T-cell (primary cell): ENCODE data around the gene GRHL1. TPM values are rescaled to one million over a fixed set of nuclear protein-coding genes. Genes with fewer than 3 reads are reported as not detected.

Source experiments
- ATAC-seq, 4 experiments: fragments of 200-7000 bp in 3 of 4; fragments of 150-1000 bp in 1 of 4; cut with Tn5 transposase; replicated peaks in 1 of 4; 1 replicate in 3 of 4; 2 replicates in 1 of 4; pipeline ENCODE4 v1.10.0; 2021; ENCODE audit warnings: moderate library complexity in 3 of 4, mild to moderate bottlenecking in 2 of 4, moderate number of reproducible peaks in 1 of 4
- CTCF ChIA-PET, 2 donors: fragments of 300-600 bp; sonication (Branson Sonifier 250); formaldehyde crosslinking; loops; one replicate each; lab custom pipeline; 2022; ENCODE audit warnings: antibody characterized with exemption in 2 of 2; lab: Charles Lee
- POLR2A ChIA-PET, 2 donors: fragments of 300-600 bp; sonication (Branson Sonifier 250); formaldehyde crosslinking; loops; one replicate each; lab custom pipeline; 2022; ENCODE audit warnings: antibody characterized with exemption in 2 of 2; lab: Charles Lee
- DNase-seq, 35 experiments: peaks; one replicate each; pipeline versions ENCODE4 v3.0.0 to v3.0.0-alpha.2; 2013 to 2023
- H3K27ac ChIP-seq: one replicate; pipeline ENCODE4 v1.5.1; 2013; ENCODE audit warnings: low read length
- H3K27me3 ChIP-seq, 2 experiments: replicated peaks in 1 of 2; 1 replicate in 1 of 2; 2 replicates in 1 of 2; pipeline versions ENCODE4 v1.6.1 to v1.7.0; 2013; ENCODE audit warnings: low read length in 1 of 2, mixed read lengths in 1 of 2; ENCODE audit not compliant: control insufficient read depth in 2 of 2, insufficient read depth in 2 of 2; ENCODE audit errors: extremely low read depth in 1 of 2
- H3K36me3 ChIP-seq, 2 donors: 1 replicate in 1 of 2; 2 replicates in 1 of 2; pipeline versions ENCODE4 v1.6.1 to v1.7.0; 2013; ENCODE audit warnings: low read length in 1 of 2; ENCODE audit not compliant: control insufficient read depth in 2 of 2, insufficient read depth in 1 of 2; ENCODE audit errors: extremely low read depth in 1 of 2
- H3K4me1 ChIP-seq, 2 experiments: 1 replicate in 1 of 2; 2 replicates in 1 of 2; pipeline versions ENCODE4 v1.6.1 to v1.7.0; 2013; ENCODE audit warnings: low read length in 2 of 2, mixed read lengths in 1 of 2; ENCODE audit not compliant: insufficient read depth in 2 of 2, control insufficient read depth in 1 of 2; ENCODE audit errors: extremely low read depth in 1 of 2
- H3K4me3 ChIP-seq, 2 donors: 1 replicate in 1 of 2; 2 replicates in 1 of 2; pipeline versions ENCODE4 v1.5.1 to v1.7.0; 2013; ENCODE audit warnings: mild to moderate bottlenecking in 2 of 2, low read length in 1 of 2, moderate library complexity in 1 of 2; ENCODE audit not compliant: control insufficient read depth in 1 of 2; ENCODE audit errors: extremely low read depth in 1 of 2
- H3K9me3 ChIP-seq: 2 replicates; pipeline ENCODE4 v1.7.0; 2013
- H3K27ac Mint-ChIP-seq, 2 donors: one replicate each; pipeline ENCODE4 v1.8.0; 2020 to 2021; ENCODE audit warnings: mild to moderate bottlenecking in 2 of 2, mixed read lengths in 2 of 2
- H3K27me3 Mint-ChIP-seq, 2 donors: one replicate each; pipeline ENCODE4 v1.8.0; 2021 to 2022; ENCODE audit warnings: mixed read lengths in 2 of 2
- H3K36me3 Mint-ChIP-seq: one replicate; pipeline ENCODE4 v1.8.0; 2021; ENCODE audit warnings: mixed read lengths
- H3K4me1 Mint-ChIP-seq, 3 donors: one replicate each; pipeline ENCODE4 v1.8.0; 2020 to 2022; ENCODE audit warnings: mixed read lengths in 3 of 3, mild to moderate bottlenecking in 1 of 3
- H3K4me3 Mint-ChIP-seq, 3 donors: one replicate each; pipeline ENCODE4 v1.8.0; 2020 to 2022; ENCODE audit warnings: mild to moderate bottlenecking in 3 of 3, mixed read lengths in 3 of 3, moderate library complexity in 3 of 3
- H3K9me3 Mint-ChIP-seq, 3 donors: one replicate each; pipeline ENCODE4 v1.8.0; 2020 to 2022; ENCODE audit warnings: mixed read lengths in 3 of 3
- WGBS: methylation state at CpG from one replicate; pipeline ENCODE4 v1.1.5; 2013; ENCODE audit warnings: missing lambda C conversion rate; ENCODE audit not compliant: insufficient coverage; 5-methylcytosine and 5-hydroxymethylcytosine counted together
- total RNA-seq, 35 experiments: library from RNA in 6 of 35; stranded (reverse) in 6 of 35; fragments of 120-200 nt in 1 of 35; gene quantifications; one replicate each; pipeline versions ENCODE4 v1.2.1 to v1.2.4 and lab custom pipeline; 2013 to 2026

GRHL1 gene
- total RNA-seq, 5 donors from 2014 or later (not counting 1 experiment from before 2014, with no cell fraction given) = 0.07 to 0.61 (median 0.43) TPM

DNA sequence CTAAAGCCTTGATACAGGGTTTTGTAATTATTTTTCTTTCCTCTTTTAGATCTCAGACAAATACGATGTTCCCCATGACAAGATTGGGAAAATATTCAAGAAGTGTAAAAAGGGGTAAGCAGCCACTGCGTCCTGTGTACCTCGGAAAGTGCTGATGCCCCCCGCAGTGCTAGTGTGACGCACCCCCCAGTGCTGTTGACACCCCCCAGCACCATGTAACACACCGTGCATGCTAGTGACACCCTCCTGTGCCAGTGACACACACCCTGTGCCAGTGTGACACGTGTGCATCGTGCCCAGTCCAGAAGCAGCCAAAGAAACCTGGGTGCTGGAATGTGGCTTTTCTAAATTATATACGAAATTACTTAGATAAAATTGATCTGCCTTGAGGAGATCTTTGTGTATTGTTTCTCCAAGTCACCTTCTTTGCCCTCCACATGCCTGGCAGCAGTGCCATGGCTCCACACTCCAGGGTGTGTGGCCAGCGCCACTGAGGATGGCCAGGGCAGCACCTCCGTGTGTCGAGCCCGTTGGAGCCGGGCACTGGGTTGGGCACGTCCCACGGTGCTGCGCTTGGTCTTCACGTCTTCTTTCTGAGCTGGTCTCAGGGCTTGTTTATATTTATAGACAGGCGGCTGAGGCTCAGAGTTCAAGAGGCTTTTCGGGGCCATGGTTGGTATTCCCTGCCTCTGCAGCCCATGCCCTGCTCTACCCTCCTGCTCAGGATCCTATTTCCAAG, 47.6 kb downstream of the GRHL1 start:
- Mint-ChIP-seq H3K27me3 (no peaks in the 10 kb centered on the region), H3K4me1 (no peaks in the 10 kb centered on the region), H3K9me3 (no peaks in the 10 kb centered on the region), H3K27ac (no peak overlapping the region), H3K36me3 (no peaks in the 10 kb centered on the region), H3K4me3 (no peak overlapping the region)
- ChIA-PET CTCF (no interaction called here), POLR2A (no interaction called here)
- no peaks in the 10 kb centered on the region for H3K4me1 ChIP-seq
- H3K27ac ChIP-seq = no peak overlapping the region
- peaks cover 0 to 4% of the 10 kb centered on the region in 2 experiments for H3K27me3 ChIP-seq
- no peak overlapping the region for H3K4me3 ChIP-seq
- H3K36me3 ChIP-seq = no peaks in the 10 kb centered on the region
- DNase-seq = no peak
- WGBS = 97% methylated on average over 15 of the region's 20 CpGs
- ATAC-seq = no peak
- H3K9me3 ChIP-seq = no peaks in the 10 kb centered on the region

- Histone ChIP-seq H3K36me3 (no peaks in the 10 kb centered on the region), H3K4me3 (no peak overlapping the region), H3K27ac (no peak overlapping the region), H3K4me1 (no peaks in the 10 kb centered on the region), H3K9me3 (no peaks in the 10 kb centered on the region), H3K27me3 (peaks cover 0 to under 1% of the 10 kb centered on the region in 2 experiments)
- ChIA-PET CTCF (no interaction called here), POLR2A (no interaction called here)
- Mint-ChIP-seq H3K27ac (no peak overlapping the region), H3K36me3 (no peaks in the 10 kb centered on the region), H3K4me1 (no peaks in the 10 kb centered on the region), H3K4me3 (no peak overlapping the region), H3K9me3 (no peaks in the 10 kb centered on the region), H3K27me3 (no peaks in the 10 kb centered on the region)
- no CpG with 5 or more reads among the region's 1 CpG for WGBS
- DNase-seq (no peak), ATAC-seq (no peak)
Measured at GRCh38 chr2:9999693-10000092, 48.2 kb downstream of the GRHL1 start.

GRCh38 chr2:10000541-10000940, 49.0 kb downstream of the GRHL1 start:
- no peak overlapping the region for H3K27ac ChIP-seq
- no peak for DNase-seq
- H3K4me1 ChIP-seq = no peaks in the 10 kb centered on the region
- no peaks in the 10 kb centered on the region for H3K27me3 ChIP-seq
- 100% methylated on average over 6 of the region's 8 CpGs for WGBS
- Mint-ChIP-seq H3K4me1 (no peaks in the 10 kb centered on the region), H3K27me3 (peaks cover 0 to under 1% of the 10 kb centered on the region in 2 donors), H3K27ac (no peak overlapping the region), H3K9me3 (no peaks in the 10 kb centered on the region), H3K36me3 (no peaks in the 10 kb centered on the region), H3K4me3 (no peak overlapping the region)
- ChIA-PET POLR2A (no interaction called here), CTCF (no interaction called here)
- H3K9me3 ChIP-seq = no peaks in the 10 kb centered on the region
- H3K4me3 ChIP-seq = no peak overlapping the region
- ATAC-seq = no peak
- H3K36me3 ChIP-seq = no peaks in the 10 kb centered on the region

DNA sequence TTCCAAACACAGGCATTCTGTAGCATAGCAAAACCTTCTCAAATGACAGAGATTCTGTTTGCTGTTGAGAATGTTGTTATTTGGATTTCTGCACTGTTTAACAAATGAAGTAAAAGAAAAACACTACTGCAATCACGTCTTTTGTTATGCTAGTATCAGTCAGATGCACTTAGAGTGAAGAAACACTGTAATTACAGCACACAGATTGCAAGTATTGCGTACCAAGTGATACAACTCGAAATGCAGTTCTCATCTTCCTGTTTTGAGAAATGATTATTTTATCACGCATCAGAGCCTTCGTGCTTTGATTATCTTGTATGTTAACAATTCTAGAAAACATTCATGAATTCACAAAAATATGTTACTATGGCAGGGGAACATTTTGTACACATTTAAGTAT, 50.1 kb downstream of the GRHL1 start:
- Histone ChIP-seq H3K27me3 (peaks cover 0 to 4% of the 10 kb centered on the region in 2 experiments), H3K27ac (no peak overlapping the region), H3K4me1 (no peaks in the 10 kb centered on the region), H3K36me3 (no peaks in the 10 kb centered on the region), H3K4me3 (no peak overlapping the region), H3K9me3 (no peaks in the 10 kb centered on the region)
- ATAC-seq (no peak), DNase-seq (no peak)
- Mint-ChIP-seq H3K9me3 (no peaks in the 10 kb centered on the region), H3K36me3 (no peaks in the 10 kb centered on the region), H3K27ac (no peak overlapping the region), H3K4me3 (no peak overlapping the region), H3K4me1 (no peaks in the 10 kb centered on the region), H3K27me3 (peaks cover 0 to 8% of the 10 kb centered on the region in 2 donors)
- ChIA-PET POLR2A (interaction anchor here in 1 of 2 donors (0.5 kb wide), 1 partner anchor 111 kb away, joined by 4 read pairs; no protein-coding TSS in a partner anchor), CTCF (no interaction called here)
- WGBS = 79% methylated on average over 3 of the region's 5 CpGs

DNA sequence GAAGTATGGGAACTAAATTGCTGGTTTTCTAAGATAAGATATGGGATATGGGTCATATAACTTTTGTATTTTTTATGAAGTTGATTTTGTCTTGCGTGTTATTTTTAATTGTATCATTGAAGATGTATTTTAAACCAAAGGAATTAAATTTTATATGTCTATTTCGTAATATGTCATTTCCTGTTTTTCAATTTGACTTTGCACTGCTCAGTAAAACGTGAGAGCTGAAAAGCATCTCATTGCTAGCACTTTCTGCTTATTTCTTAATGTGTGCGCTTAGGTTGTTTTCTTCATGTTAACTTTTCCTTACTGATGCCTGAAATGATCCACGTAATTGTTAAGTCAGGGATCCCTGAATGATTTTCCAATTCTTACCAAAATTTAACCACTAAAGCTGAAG, 50.6 kb downstream of the GRHL1 start:
- no peak overlapping the region for H3K4me3 ChIP-seq
- H3K36me3 Mint-ChIP-seq = no peaks in the 10 kb centered on the region
- WGBS = no CpG with 5 or more reads among the region's 5 CpGs
- H3K27me3 ChIP-seq = peaks cover 0 to 9% of the 10 kb centered on the region in 2 experiments
- no peak overlapping the region for H3K4me3 Mint-ChIP-seq
- no peak overlapping the region for H3K27ac ChIP-seq
- H3K4me1 ChIP-seq = no peaks in the 10 kb centered on the region
- peaks cover 0 to 1% (median 0%) of the 10 kb centered on the region in 3 donors for H3K4me1 Mint-ChIP-seq
- POLR2A ChIA-PET = interaction anchor here in 1 of 2 donors (0.6 kb wide), 1 partner anchor 406 kb away, joined by 3 read pairs; no protein-coding TSS in a partner anchor
- peaks cover 0 to 11% of the 10 kb centered on the region in 2 donors for H3K27me3 Mint-ChIP-seq
- DNase-seq (no peak), ATAC-seq (no peak)
- H3K9me3 Mint-ChIP-seq = no peaks in the 10 kb centered on the region
- CTCF ChIA-PET = no interaction called here
- H3K9me3 ChIP-seq = no peaks in the 10 kb centered on the region
- no peaks in the 10 kb centered on the region for H3K36me3 ChIP-seq
- no peak overlapping the region for H3K27ac Mint-ChIP-seq

DNA sequence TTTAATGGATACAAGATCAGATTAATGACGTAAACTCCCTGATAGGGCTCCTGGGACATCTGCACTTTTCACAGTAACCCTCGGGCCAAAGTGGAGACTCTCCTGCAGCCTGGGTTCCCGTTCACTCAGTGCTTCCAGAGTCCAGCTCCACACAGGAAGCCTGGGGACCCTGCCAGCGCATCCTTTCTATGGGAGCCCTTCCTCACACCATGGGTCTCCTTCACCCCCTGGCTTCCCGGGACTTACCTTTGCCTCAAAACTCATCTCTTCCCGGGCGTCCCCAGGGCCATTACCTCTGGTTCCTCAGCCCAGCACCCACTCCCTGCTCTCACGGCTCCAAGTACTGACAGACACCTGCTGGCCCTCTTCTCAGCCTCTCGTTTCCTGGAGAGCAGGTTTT, 51.2 kb downstream of the GRHL1 start:
- Histone ChIP-seq H3K27me3 (peaks cover 0 to 12% of the 10 kb centered on the region in 2 experiments), H3K4me1 (no peaks in the 10 kb centered on the region), H3K9me3 (no peaks in the 10 kb centered on the region), H3K36me3 (no peaks in the 10 kb centered on the region), H3K4me3 (no peak overlapping the region), H3K27ac (no peak overlapping the region)
- 87% methylated on average over 7 of the region's 9 CpGs for WGBS
- Mint-ChIP-seq H3K4me3 (no peak overlapping the region), H3K27me3 (peaks cover under 1 to 15% of the 10 kb centered on the region in 2 donors), H3K9me3 (no peaks in the 10 kb centered on the region), H3K36me3 (no peaks in the 10 kb centered on the region), H3K27ac (no peak overlapping the region), H3K4me1 (peaks cover 0 to 1% (median 0%) of the 10 kb centered on the region in 3 donors)
- DNase-seq (no peak), ATAC-seq (no peak)
- POLR2A ChIA-PET = interaction anchor here in 1 of 2 donors (0.6 kb wide), 1 partner anchor 406 kb away, joined by 3 read pairs; no protein-coding TSS in a partner anchor
- CTCF ChIA-PET = no interaction called here
